ENCODE results near the gene ZNF282. TPM values are rescaled to one million over a fixed set of nuclear protein-coding genes. Genes with fewer than 3 reads are reported as not detected.
A peak's percentile ranks its signal among the peaks of the same experiment; 100 is the strongest.
"Not testable (repeated sequence)": the region's sequence is repeated elsewhere in the genome, so short reads cannot be mapped to it uniquely, and the experiment has no call there.

The ZNF282 gene
- total RNA-seq, 8 experiments from 2014 or later, result 15.1 to 56.2 (median 24.2) TPM

GRCh38 chr7:149220534-149220933, 25.2 kb downstream of the ZNF282 start:
- H3K4me3 ChIP-seq, result no peak overlapping the region
- in situ Hi-C loops (cut with MboI; ENCODE audit: low pct_unique_long_range_greater_than_20kb in 2 of 9, low sequenced_read_pairs in 9 of 9, unreplicated experiment in 9 of 9), result no loop called here
- H3K4me1 ChIP-seq (replicated peaks in 1 of 2), result no peaks in the 10 kb centered on the region
- WGBS, 10 experiments, result 45 to 100% (median 96%) methylated on average over 2 to 3 of the region's 6 CpGs; no CpG with 5 or more reads in 7 of the 10 experiments
- H3K27ac ChIP-seq, result no peak overlapping the region
- ATAC-seq (replicated peaks in 6 of 8), result no peak

DNA sequence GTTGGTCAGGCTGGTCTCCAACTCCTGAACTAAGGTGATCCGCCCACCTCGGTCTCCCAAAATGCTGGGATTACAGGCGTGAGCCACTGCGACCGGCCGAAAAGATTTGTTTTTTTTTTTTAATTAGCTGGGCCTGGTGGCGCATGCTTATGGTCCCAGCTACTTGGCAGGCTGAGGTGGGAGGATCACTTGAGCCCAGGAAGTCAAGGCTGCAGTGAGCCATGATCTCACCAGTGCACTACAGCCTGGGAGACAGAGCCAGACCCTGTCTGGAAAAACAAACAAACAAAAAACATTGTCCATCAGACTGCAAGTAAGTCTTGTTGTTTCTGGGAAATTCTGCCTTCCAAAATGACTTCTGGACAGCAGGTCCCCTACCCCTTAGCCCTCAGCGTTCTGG, 27.8 kb downstream of the ZNF282 start:
- H3K4me1 ChIP-seq (replicated peaks in 1 of 2), result no peaks in the 10 kb centered on the region
- in situ Hi-C loops (cut with MboI; ENCODE audit: low pct_unique_long_range_greater_than_20kb in 2 of 9, low sequenced_read_pairs in 9 of 9, unreplicated experiment in 9 of 9), result no loop called here
- 92 to 100% (median 94%) methylated on average over 1 to 8 of the region's 8 CpGs; no CpG with 5 or more reads in 4 of the 10 experiments for WGBS, 10 experiments
- H3K4me3 ChIP-seq, result no peak overlapping the region
- no peak overlapping the region for H3K27ac ChIP-seq
- peak in 1 of 8 experiments; percentile 9 for ATAC-seq (replicated peaks in 6 of 8)

DNA sequence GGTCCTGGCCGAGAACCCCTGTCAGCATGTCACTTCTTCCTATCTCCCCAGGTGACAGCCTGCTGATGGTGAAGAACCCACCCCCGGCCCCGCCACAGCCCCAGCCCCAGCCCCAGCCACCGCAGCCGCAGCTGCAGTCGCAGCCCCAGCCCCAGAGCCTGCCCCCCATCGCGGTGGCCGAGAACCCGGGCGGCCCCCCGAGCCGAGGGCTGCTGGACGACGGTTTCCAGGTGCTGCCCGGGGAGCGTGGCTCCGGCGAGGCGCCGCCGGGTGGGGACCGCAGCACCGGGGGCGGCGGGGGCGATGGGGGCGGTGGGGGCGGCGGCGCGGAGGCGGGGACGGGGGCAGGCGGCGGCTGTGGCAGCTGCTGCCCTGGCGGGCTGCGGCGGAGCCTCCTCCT, 28.4 kb downstream of the ZNF282 start:
- Histone ChIP-seq H3K4me1 (replicated peaks in 1 of 2) (no peaks in the 10 kb centered on the region), H3K27ac (no peak overlapping the region), H3K4me3 (no peak overlapping the region)
- peak in 1 of 8 experiments; percentile 6 for ATAC-seq (replicated peaks in 6 of 8)
- no CpG with 5 or more reads among the region's 39 CpGs for WGBS, 10 experiments
- in situ Hi-C loops (cut with MboI; ENCODE audit: low pct_unique_long_range_greater_than_20kb in 2 of 9, low sequenced_read_pairs in 9 of 9, unreplicated experiment in 9 of 9), result no loop called here

DNA sequence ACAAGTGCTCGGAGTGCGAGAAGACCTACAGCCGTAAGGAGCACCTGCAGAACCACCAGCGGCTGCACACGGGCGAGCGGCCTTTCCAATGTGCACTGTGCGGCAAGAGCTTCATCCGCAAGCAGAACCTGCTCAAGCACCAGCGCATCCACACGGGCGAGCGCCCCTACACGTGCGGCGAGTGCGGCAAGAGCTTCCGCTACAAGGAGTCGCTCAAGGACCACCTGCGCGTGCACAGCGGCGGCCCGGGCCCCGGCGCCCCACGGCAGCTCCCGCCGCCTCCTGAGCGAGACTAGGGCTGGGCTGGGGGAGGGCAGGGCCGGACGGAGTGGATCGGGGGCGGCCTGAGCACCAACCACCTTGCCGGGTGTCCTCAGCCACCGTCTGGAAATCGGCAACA, 29.0 kb downstream of the ZNF282 start:
- peak in 2 of 8 experiments; percentile 24 to 39 for ATAC-seq (replicated peaks in 6 of 8)
- WGBS, 10 experiments, result 91 to 93% methylated on average over 6 to 11 of the region's 37 CpGs; no CpG with 5 or more reads in 8 of the 10 experiments
- in situ Hi-C loops (cut with MboI; ENCODE audit: low pct_unique_long_range_greater_than_20kb in 2 of 9, low sequenced_read_pairs in 9 of 9, unreplicated experiment in 9 of 9), result no loop called here
- H3K4me3 ChIP-seq, result no peak overlapping the region
- no peaks in the 10 kb centered on the region for H3K4me1 ChIP-seq (replicated peaks in 1 of 2)
- no peak overlapping the region for H3K27ac ChIP-seq

DNA sequence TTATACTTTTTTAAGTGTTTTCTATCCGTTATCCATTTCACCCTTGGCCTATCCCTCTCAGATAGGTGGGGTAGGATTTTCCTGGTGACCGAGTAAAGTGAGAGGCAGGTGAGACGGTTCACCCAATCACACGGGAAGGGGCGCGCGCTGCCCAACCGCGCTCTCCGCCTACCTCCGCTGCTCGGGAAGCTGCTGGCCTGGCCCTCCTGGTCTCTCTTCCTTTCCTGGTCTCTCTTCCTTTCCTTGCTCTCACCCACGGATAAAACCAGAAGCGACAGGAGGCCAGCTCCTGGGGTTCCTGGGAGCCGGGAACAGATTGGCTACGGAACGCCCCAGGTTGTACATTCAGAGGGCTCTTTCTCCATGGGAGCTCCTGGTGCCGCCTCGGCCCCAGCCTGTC, 29.8 kb downstream of the ZNF282 start:
- peak in 1 of 8 experiments; percentile 3 for ATAC-seq (replicated peaks in 6 of 8)
- Histone ChIP-seq H3K4me1 (replicated peaks in 1 of 2) (no peaks in the 10 kb centered on the region), H3K4me3 (no peak overlapping the region), H3K27ac (no peak overlapping the region)
- 90 to 100% (median 95%) methylated on average over 2 to 16 of the region's 19 CpGs; no CpG with 5 or more reads in 5 of the 10 experiments for WGBS, 10 experiments
- in situ Hi-C loops (cut with MboI; ENCODE audit: low pct_unique_long_range_greater_than_20kb in 2 of 9, low sequenced_read_pairs in 9 of 9, unreplicated experiment in 9 of 9), result no loop called here

- WGBS, 10 experiments, result 93 to 100% (median 99%) methylated on average over 1 to 13 of the region's 22 CpGs; no CpG with 5 or more reads in 4 of the 10 experiments
- no peaks in the 10 kb centered on the region for H3K4me1 ChIP-seq (replicated peaks in 1 of 2)
- in situ Hi-C loops (cut with MboI; ENCODE audit: low pct_unique_long_range_greater_than_20kb in 2 of 9, low sequenced_read_pairs in 9 of 9, unreplicated experiment in 9 of 9), result no loop called here
- ATAC-seq (replicated peaks in 6 of 8), result peak in 1 of 8 experiments; percentile 12
- no peak overlapping the region for H3K27ac ChIP-seq
- no peak overlapping the region for H3K4me3 ChIP-seq
Observed at GRCh38 chr7:149225656-149226055, 30.3 kb downstream of the ZNF282 start.

DNA sequence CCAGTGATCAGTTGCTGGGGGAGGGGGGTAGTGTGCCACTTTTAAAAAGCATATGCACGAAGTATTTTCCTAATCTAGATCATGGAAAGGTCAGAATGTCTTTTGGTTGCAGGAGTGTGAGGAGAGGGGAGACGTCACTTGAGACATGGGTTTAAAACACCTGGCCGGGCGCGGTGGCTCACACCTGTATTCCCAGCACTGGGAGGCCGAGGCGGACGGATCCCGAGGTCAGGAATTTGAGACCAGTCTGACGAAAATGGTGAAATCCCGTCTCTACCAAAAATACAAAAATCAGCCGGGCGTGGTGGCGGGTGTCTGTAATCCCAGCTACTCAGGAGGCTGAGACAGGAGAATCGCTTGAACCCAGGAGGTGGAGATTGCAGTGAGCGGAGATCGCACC, 31.0 kb downstream of the ZNF282 start:
- H3K4me3 ChIP-seq; H3K4me1 ChIP-seq (replicated peaks in 1 of 2); in situ Hi-C loops (cut with MboI; ENCODE audit: low pct_unique_long_range_greater_than_20kb in 2 of 9, low sequenced_read_pairs in 9 of 9, unreplicated experiment in 9 of 9); H3K27ac ChIP-seq; ATAC-seq (replicated peaks in 6 of 8): not testable (repeated sequence)
- WGBS, 10 experiments, result 67 to 100% (median 94%) methylated on average over 1 to 13 of the region's 17 CpGs; no CpG with 5 or more reads in 3 of the 10 experiments

- Histone ChIP-seq H3K27ac (no peak overlapping the region), H3K4me1 (replicated peaks in 1 of 2) (no peaks in the 10 kb centered on the region), H3K4me3 (no peak overlapping the region)
- in situ Hi-C loops (cut with MboI; ENCODE audit: low pct_unique_long_range_greater_than_20kb in 2 of 9, low sequenced_read_pairs in 9 of 9, unreplicated experiment in 9 of 9), result no loop called here
- 42 to 100% (median 80%) methylated on average over 1 to 3 of the region's 6 CpGs; no CpG with 5 or more reads in 6 of the 10 experiments for WGBS, 10 experiments
- ATAC-seq (replicated peaks in 6 of 8), result no peak
Observed at GRCh38 chr7:149226840-149227494, 31.6 kb downstream of the ZNF282 start.

GRCh38 chr7:149228831-149229471, 33.6 kb downstream of the ZNF282 start:
- Histone ChIP-seq H3K27ac (no peak overlapping the region), H3K4me1 (replicated peaks in 1 of 2) (no peaks in the 10 kb centered on the region), H3K4me3 (no peak overlapping the region)
- peak in 3 of 8 experiments; percentile 9 to 24 (median 20) for ATAC-seq (replicated peaks in 6 of 8)
- WGBS, 10 experiments, result 0 to 93% (median 31%) methylated on average over 1 to 7 of the region's 7 CpGs; no CpG with 5 or more reads in 3 of the 10 experiments
- in situ Hi-C loops (cut with MboI; ENCODE audit: low pct_unique_long_range_greater_than_20kb in 2 of 9, low sequenced_read_pairs in 9 of 9, unreplicated experiment in 9 of 9), result no loop called here

- H3K4me1 ChIP-seq (replicated peaks in 1 of 2), result no peaks in the 10 kb centered on the region
- in situ Hi-C loops (cut with MboI; ENCODE audit: low pct_unique_long_range_greater_than_20kb in 2 of 9, low sequenced_read_pairs in 9 of 9, unreplicated experiment in 9 of 9), result no loop called here
- no peak overlapping the region for H3K27ac ChIP-seq
- H3K4me3 ChIP-seq, result no peak overlapping the region
- ATAC-seq (replicated peaks in 6 of 8), result peak in 1 of 8 experiments; percentile 7
- 55 to 100% (median 70%) methylated on average over 2 to 6 of the region's 6 CpGs; no CpG with 5 or more reads in 3 of the 10 experiments for WGBS, 10 experiments
Observed at GRCh38 chr7:149229526-149229925, 34.2 kb downstream of the ZNF282 start.

DNA sequence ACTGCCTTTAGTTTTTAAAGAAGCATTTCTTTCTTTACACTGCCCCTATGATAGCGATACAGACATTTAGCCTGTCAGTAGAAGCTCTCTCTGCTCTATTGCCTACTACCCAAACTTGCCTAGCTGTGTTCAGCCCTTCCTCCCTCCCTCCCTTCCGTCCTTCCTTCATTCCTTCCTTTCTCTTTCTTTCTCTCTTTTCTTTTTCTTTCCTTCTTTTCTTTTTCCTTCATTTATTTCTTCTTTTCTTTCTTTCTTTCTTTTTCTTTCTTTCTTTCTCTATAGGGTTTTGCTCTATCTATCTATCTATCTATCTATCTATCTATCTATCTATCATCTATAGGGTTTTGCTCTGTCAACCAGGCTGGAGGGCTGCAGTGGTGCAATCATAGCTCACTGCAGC, 37.0 kb downstream of the ZNF282 start:
- WGBS, 10 experiments, result 56 to 100% (median 84%) methylated on average over 1 to 2 of the region's 2 CpGs; no CpG with 5 or more reads in 3 of the 10 experiments
- H3K4me1 ChIP-seq (replicated peaks in 1 of 2), result no peaks in the 10 kb centered on the region
- in situ Hi-C loops (cut with MboI; ENCODE audit: low pct_unique_long_range_greater_than_20kb in 2 of 9, low sequenced_read_pairs in 9 of 9, unreplicated experiment in 9 of 9), result no loop called here
- H3K4me3 ChIP-seq, result no peak overlapping the region
- ATAC-seq (replicated peaks in 6 of 8), result no peak
- H3K27ac ChIP-seq, result no peak overlapping the region

GRCh38 chr7:149233655-149234204, 38.4 kb downstream of the ZNF282 start:
- H3K4me1 ChIP-seq (replicated peaks in 1 of 2); H3K4me3 ChIP-seq; H3K27ac ChIP-seq; in situ Hi-C loops (cut with MboI; ENCODE audit: low pct_unique_long_range_greater_than_20kb in 2 of 9, low sequenced_read_pairs in 9 of 9, unreplicated experiment in 9 of 9): not testable (repeated sequence)
- peak in 2 of 8 experiments; percentile 34 to 64 for ATAC-seq (replicated peaks in 6 of 8)
- WGBS, 10 experiments, result 17 to 84% (median 81%) methylated on average over 1 to 6 of the region's 7 CpGs; no CpG with 5 or more reads in 5 of the 10 experiments

- 75 to 100% (median 87%) methylated on average over 1 to 6 of the region's 7 CpGs; no CpG with 5 or more reads in 2 of the 10 experiments for WGBS, 10 experiments
- in situ Hi-C loops (cut with MboI; ENCODE audit: low pct_unique_long_range_greater_than_20kb in 2 of 9, low sequenced_read_pairs in 9 of 9, unreplicated experiment in 9 of 9), result no loop called here
- Histone ChIP-seq H3K4me1 (replicated peaks in 1 of 2) (peaks cover 6 to 10% of the 10 kb centered on the region in 2 donors), H3K27ac (no peak overlapping the region), H3K4me3 (no peak overlapping the region)
- no peak for ATAC-seq (replicated peaks in 6 of 8)
Observed at GRCh38 chr7:149237502-149237901, 42.2 kb downstream of the ZNF282 start.

All from motor neuron (in vitro differentiated cells).